Stimulated activated CD4-positive, alpha-beta T cell treated with anti-CD3 and anti-CD28 coated beads, Interleukin-15, amount 100 ng/mL, for 48 hours (primary cell): ENCODE data around the gene APOL6.

Experiments
- DNase-seq, 2 donors: peaks; one replicate each; pipeline ENCODE4 v3.0.0-alpha.2; 2020; ENCODE audit warnings: low read depth in 2 of 2

Gene APOL6, protein sequence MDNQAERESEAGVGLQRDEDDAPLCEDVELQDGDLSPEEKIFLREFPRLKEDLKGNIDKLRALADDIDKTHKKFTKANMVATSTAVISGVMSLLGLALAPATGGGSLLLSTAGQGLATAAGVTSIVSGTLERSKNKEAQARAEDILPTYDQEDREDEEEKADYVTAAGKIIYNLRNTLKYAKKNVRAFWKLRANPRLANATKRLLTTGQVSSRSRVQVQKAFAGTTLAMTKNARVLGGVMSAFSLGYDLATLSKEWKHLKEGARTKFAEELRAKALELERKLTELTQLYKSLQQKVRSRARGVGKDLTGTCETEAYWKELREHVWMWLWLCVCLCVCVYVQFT

GRCh38 chr22:35648066-35649025 lies at the start of gene APOL6:
TSS of gene APOL6 (plus strand) at chr22:35648446. CDS start at chr22:35656426, 7,980 bp downstream.
- DNase-seq, result peak; percentile 51 to 57

DNA sequence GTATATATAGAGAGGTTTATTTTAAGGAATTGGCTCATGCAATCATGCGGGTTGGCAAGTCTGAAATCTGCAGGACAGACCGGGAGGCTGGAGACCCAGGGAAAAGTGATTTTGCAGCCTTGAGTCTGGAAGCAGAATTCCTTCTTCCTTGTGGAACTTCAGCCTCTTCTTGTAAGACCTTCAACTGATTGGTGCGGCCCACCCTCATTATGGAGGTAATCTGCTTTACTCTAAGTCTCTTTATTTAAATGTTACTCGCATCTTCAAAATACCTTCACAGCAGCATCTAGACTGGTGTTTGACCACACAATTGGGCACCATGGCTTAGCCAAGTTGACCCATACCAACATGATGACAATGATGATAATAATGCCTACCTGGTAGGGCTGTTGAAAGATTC lies 48.9 kb upstream of the APOL6 start:
- no peak for DNase-seq

DNA sequence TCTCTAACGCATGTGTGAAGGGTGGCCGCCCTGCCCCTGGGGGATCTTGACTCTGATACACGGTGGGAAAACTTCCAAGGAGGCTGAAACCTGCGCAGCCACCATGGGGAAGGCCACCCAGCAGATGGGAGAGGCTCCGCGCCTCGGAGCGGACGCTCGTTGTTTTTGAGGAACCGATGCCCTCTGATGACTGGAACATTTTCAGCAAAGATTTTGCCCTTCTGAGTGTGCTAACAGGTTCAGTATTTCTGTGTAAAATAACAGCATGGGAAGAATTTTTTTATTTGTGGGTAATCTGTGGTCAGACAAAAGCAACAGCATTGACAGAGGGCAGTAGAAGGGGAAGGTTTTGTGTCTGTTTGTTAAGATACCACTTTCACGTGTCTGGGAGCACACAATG lies 47.8 kb upstream of the APOL6 start:
- no peak for DNase-seq

- no peak for DNase-seq
These were observed 47.1 kb upstream of the APOL6 start for GRCh38 chr22:35601013-35601580.

DNA sequence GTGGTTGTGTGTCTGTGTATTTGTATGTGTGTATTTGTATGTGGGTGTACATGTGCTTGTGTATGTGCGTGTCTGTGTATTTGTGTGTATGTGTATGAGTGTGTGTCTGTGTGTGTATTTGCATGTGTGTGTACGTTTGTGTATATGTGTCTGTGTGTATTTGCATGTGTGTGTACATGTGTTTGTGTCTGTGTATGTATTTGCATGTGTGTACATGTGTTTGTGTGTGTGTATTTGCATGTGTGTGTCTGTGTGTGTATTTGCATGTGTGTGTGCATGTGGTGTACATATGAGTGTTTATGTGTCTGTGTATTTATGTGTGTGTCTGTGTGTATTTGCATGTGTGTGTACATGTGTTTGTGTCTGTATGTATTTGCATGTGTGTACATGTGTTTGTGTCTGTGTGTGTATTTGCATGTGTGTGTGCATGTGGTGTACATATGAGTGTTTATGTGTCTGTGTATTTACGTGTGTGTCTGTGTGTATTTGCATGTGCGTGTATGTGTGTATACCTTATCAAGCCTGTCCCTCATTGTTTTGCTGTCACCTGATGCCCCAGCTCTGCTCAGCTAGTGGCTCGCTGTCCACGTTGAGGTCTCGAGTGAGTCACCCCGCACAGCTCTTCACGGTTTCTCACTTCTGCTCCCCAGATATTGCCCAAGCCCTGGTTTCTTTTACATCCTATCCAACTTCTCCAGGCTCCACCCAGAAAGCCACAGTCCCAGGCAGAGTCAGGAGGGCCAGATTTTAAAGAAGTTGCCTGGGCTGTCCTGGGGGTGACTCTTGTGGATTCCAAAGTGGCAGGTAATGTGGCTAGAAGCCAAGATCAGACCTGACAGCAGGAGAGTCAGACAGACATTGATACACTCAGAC lies 46.3 kb upstream of the APOL6 start:
- no peak for DNase-seq

DNA sequence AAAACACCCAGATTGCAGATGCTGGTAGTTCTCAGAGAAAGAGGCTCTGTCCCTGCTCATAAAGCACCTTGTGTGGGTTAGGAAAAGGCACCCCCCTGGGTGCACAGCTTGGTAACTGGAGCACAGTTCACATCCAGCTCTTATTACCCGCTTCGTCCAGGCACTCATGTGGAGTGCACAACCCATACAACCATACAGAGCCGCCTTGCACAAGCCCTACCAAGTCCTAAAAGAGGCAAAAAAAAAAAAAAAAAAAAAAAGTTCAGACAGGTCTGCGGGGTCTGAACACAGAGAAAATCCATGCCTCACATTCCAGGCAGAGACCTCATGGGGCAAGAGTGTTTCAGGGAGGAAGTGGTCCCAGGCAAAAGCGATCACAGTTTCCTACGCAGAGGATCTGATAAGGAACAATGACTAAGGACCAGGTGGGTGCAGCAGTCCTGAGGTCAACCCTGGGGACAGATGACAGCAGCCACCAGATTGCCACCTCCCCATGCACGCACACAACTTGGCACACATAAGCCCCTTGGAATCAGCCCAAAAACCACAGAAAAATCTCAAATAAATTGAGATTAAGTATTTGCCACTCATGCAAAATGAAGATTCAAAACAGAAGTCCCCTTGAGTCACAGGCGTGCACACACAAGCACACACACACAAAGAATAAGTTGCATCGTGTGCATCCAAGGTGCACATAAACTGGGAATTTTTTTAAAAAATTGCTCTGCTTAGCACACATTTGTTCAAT lies 43.5 kb upstream of the APOL6 start:
- no peak for DNase-seq

DNA sequence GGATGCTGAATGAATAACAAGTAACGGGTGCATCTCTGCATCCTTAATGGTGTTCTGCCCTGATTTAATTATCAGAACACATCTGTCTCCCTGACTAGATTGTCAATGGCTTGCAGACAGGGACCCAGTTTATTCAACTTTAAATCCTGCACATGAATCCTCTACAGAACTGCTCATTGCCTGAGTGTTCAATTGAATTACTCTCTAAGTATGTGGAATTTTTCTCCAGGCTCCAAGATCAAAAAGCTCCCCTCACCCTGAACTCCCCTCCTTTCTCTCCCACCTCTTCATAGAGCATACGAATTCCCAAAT lies 42.9 kb upstream of the APOL6 start:
- no peak for DNase-seq

DNA sequence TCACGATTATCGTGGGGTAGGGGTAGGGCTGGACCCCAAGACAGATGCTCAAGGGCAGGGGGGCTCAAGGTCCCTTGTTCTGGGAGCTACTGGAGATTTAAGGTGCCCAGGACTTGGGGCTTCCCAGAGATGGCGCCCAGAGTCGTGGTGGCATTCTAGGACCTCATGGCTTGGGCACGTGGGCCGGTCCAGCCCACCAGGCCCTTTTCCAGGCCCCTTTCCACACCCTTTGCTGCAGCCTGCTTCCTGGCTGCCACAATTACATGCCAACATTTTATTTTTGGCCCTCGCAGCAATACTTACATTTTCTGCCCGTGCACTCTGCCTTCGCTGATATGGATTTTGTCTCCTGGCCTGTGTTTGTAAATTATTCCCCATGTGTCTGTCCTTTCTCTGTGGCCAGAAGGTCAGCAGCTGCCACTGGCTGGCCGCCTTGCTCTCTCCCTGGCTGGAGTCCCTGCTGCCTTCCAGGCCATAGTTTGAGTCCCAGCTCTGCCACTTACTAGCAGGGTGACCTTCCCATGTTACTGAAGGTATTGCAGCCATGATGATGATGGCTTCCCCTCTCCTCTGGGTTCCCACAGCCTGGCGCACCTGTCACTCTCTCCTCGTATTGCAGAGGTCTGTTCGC lies 42.3 kb upstream of the APOL6 start:
- no peak for DNase-seq

DNA sequence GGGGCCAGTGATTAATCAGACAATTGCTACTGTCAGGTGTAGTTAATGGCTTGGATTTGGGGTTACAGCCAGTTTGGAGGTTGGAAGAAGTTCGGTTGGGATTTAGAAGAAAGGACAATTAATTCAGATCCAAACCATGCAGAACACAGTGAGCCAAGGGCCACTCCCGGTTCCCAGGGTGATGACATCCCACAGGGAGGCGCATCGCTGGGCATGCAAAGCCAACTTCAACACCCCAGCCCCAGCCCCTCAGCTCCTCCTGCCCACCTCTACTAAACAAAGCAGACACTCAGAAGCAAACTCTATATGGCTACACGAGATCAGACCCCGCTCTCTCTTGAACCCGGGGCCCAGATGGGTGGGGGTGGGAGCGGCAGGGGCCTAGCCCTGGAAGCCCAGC lies 41.3 kb upstream of the APOL6 start:
- DNase-seq, result no peak

DNA sequence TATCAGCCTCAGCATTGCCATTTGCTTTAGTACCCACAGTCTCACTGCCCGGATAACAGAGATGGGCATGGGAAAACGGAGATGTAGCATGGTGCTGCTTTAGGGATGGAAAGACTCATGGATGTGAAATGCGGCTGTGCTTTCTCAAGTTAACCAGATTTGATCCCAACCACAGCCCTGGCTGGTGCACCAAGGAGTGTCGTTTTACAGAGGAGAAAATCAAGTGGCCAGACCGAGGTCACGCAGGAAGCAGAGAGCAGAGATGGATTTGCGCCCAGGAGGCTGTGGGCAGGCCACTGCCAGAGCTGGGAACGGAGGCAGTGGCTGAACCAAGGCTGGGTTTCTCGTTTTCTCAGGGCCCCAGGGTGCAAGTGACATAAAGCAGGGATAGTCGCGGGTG lies 40.2 kb upstream of the APOL6 start:
- DNase-seq, result no peak

DNA sequence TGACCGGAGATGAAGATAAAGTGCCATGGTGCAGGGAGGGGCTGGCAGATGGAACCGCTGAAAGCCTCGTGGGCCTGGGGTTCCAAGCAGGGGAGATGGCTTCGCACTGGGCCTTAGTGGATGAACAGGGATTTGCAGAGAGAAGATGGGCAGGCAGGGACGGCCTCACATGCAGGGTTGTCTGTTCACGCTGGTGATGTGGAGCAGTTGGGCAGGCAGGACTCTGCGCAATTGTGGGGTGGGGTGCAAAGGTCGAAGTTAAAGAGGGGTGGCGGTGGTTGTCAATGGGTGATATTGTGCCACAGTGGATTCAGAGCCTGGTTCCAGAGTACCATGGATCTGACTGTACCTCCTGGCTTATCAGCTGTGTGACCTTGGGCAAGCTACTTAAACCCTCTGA lies 39.0 kb upstream of the APOL6 start:
- no peak for DNase-seq

- DNase-seq, result no peak
These were observed 38.5 kb upstream of the APOL6 start for GRCh38 chr22:35609761-35610160.

DNA sequence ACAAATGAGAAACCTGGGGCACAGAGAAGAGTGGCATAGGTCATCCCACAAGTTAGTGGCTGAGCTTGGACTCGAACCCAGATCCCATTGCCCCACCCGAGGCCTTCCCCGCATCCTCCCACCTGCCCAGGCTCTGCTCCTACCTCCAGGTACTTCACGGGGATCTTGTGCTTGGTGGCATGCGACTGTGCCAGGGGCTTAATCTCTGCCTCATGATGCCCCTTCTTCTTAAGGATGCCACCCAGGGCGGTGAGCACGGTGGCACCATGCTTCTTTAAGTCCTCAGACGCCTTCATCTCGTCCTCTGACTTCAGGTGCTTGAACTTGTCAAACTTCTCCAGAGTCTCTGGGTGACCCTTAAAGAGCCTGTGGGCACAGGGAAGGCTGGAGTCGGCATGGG lies 37.5 kb upstream of the APOL6 start:
- no peak for DNase-seq

GRCh38 chr22:35611200-35611890 lies 36.9 kb upstream of the APOL6 start:
- DNase-seq, result no peak

GRCh38 chr22:35611891-35612576 lies 36.2 kb upstream of the APOL6 start:
- no peak for DNase-seq

GRCh38 chr22:35612903-35613302 lies 35.3 kb upstream of the APOL6 start:
- no peak for DNase-seq

- no peak for DNase-seq
These were observed 33.8 kb upstream of the APOL6 start for GRCh38 chr22:35614404-35614803.

- no peak for DNase-seq
These were observed 33.1 kb upstream of the APOL6 start for GRCh38 chr22:35615156-35615555.

- DNase-seq, result no peak
These were observed 32.2 kb upstream of the APOL6 start for GRCh38 chr22:35616043-35616442.
